ENCODE data around the gene TRNP1. TPM values are rescaled to one million over a fixed set of nuclear protein-coding genes. Genes with fewer than 3 reads are reported as not detected.

TRNP1 gene
- total and polyA plus RNA-seq, 5 experiments from 2014 or later, result not detected

- H3K4me3 Mint-ChIP-seq, result no peak overlapping the region
- no peak for DNase-seq
- no peak for ATAC-seq
- no peak overlapping the region for H3K27ac Mint-ChIP-seq
- peaks cover 0 to 12% (median 6%) of the 10 kb centered on the region in 4 donors for H3K4me1 Mint-ChIP-seq
- H3K9me3 Mint-ChIP-seq, result no peaks in the 10 kb centered on the region
- peaks cover 3 to 25% (median 18%) of the 10 kb centered on the region in 5 donors for H3K27me3 Mint-ChIP-seq
- H3K36me3 Mint-ChIP-seq, result no peaks in the 10 kb centered on the region
- POLR2A ChIA-PET, result interaction anchor here (0.7 kb wide), 1 partner anchor 15 kb away, joined by 7 read pairs; no protein-coding TSS in a partner anchor
Measured at GRCh38 chr1:27007909-27008582, 14.6 kb downstream of the TRNP1 start.

- no peak for DNase-seq
- H3K9me3 Mint-ChIP-seq, result no peaks in the 10 kb centered on the region
- no peak overlapping the region for H3K27ac Mint-ChIP-seq
- peaks cover 3 to 27% (median 20%) of the 10 kb centered on the region in 5 donors for H3K27me3 Mint-ChIP-seq
- H3K4me1 Mint-ChIP-seq, result peaks cover 0 to 13% (median 8%) of the 10 kb centered on the region in 4 donors
- no peak for ATAC-seq
- POLR2A ChIA-PET, result interaction anchor here (0.5 kb wide), 1 partner anchor 33 kb away, joined by 3 read pairs; no protein-coding TSS in a partner anchor
- H3K36me3 Mint-ChIP-seq, result no peaks in the 10 kb centered on the region
- no peak overlapping the region for H3K4me3 Mint-ChIP-seq
Measured at GRCh38 chr1:27009601-27010197, 16.2 kb downstream of the TRNP1 start.

DNA sequence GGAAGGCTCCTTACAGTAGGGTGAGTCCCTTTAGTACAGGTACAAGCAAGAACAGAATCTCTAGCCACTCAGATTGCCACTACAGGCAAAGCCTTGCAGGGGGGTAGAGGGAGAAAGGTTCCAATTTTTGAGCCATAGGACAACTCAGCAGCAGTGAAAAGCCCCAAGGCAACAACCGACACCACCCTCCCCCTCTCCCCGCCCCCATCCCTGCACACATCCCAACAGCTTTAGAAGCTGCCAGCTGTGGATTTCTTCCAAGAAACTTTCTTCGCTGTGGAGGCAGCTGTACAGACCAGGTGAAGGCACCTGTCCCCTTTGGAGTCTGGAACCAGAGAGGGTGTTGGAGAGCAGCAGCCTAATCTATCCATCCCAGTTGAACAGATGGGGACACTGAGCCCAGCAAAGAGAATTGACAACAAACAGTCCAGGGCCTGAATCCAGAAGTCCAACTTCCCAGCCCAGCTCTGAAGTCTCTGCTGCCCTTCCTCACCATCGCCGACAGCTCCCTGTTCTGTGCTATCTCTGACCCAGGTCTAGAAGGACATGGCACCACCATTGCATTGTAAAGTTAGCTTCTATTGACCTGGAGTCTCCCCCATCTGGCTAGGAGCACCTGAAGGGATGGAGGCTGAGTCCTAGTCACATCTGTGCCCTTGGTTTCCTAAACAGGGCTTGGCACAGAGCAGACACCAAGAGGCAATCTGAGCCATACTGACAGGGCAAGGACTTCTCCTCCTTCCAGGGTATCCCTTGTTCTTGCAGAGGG lies 16.9 kb downstream of the TRNP1 start:
- DNase-seq (no peak), ATAC-seq (no peak)
- no peak overlapping the region for H3K4me3 Mint-ChIP-seq
- peaks cover 3 to 27% (median 20%) of the 10 kb centered on the region in 5 donors for H3K27me3 Mint-ChIP-seq
- no peaks in the 10 kb centered on the region for H3K36me3 Mint-ChIP-seq
- H3K9me3 Mint-ChIP-seq, result no peaks in the 10 kb centered on the region
- POLR2A ChIA-PET, result no interaction called here
- H3K4me1 Mint-ChIP-seq, result peaks cover 0 to 13% (median 8%) of the 10 kb centered on the region in 4 donors
- H3K27ac Mint-ChIP-seq, result no peak overlapping the region

- no peak for ATAC-seq
- H3K9me3 Mint-ChIP-seq, result no peaks in the 10 kb centered on the region
- peaks cover 3 to 28% (median 20%) of the 10 kb centered on the region in 5 donors for H3K27me3 Mint-ChIP-seq
- H3K4me1 Mint-ChIP-seq, result peaks cover 0 to 13% (median 8%) of the 10 kb centered on the region in 4 donors
- no peaks in the 10 kb centered on the region for H3K36me3 Mint-ChIP-seq
- H3K4me3 Mint-ChIP-seq, result peak overlapping the region in 7 of 10 donors; percentile 22 to 70 (median 53)
- POLR2A ChIA-PET, result no interaction called here
- H3K27ac Mint-ChIP-seq, result no peak overlapping the region
- no peak for DNase-seq
Measured at GRCh38 chr1:27011058-27011764, 17.7 kb downstream of the TRNP1 start.

DNA sequence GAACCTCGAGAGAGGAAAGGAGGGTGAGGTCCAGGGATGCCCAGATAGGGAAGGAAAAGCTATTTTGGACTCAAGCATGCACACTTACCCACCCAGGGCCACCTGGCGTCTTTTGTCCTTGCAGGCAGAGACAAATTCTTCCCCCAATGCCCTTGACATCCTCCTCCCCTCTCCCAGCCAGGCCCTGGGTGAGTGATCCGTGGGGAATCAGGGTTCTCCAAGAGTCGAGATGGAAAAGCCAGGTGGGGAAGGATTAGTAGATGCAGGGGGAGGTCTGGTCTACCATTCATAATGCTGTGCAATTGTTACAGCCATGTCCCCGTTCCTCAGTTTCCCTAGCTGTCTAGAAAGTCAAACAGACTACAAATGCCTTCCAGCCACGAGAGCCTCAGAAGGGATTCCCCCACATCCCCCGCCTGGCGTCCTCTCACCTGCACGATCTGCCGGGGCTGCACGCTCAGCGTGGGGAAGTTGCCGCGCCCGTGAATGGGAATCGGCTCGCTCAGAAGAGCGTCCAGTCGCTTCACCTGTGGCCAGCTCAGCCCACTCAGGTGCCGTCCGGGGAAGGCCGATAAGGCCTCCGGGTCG lies 18.6 kb downstream of the TRNP1 start:
- Mint-ChIP-seq H3K36me3 (no peaks in the 10 kb centered on the region), H3K27ac (peak overlapping the region in 1 of 10 donors; percentile 18), H3K9me3 (no peaks in the 10 kb centered on the region), H3K27me3 (peaks cover 3 to 32% (median 20%) of the 10 kb centered on the region in 5 donors), H3K4me1 (peaks cover 0 to 13% (median 8%) of the 10 kb centered on the region in 4 donors), H3K4me3 (peak overlapping the region in 9 of 10 donors; percentile 20 to 70 (median 39))
- DNase-seq, result peak in 1 of 10 donors; percentile 18
- POLR2A ChIA-PET, result no interaction called here
- ATAC-seq, result peak; percentile 37 to 59

GRCh38 chr1:27015260-27015659 lies 21.8 kb downstream of the TRNP1 start:
- no peaks in the 10 kb centered on the region for H3K36me3 Mint-ChIP-seq
- POLR2A ChIA-PET, result no interaction called here
- ATAC-seq (no peak), DNase-seq (no peak)
- H3K9me3 Mint-ChIP-seq, result no peaks in the 10 kb centered on the region
- H3K27me3 Mint-ChIP-seq, result peaks cover 3 to 25% (median 14%) of the 10 kb centered on the region in 5 donors
- H3K4me1 Mint-ChIP-seq, result peaks cover 0 to 13% (median 8%) of the 10 kb centered on the region in 4 donors
- H3K4me3 Mint-ChIP-seq, result no peak overlapping the region
- H3K27ac Mint-ChIP-seq, result peak overlapping the region in 1 of 10 donors; percentile 18

- no peaks in the 10 kb centered on the region for H3K9me3 Mint-ChIP-seq
Measured at GRCh38 chr1:27016376-27016775, 22.9 kb downstream of the TRNP1 start.

DNA sequence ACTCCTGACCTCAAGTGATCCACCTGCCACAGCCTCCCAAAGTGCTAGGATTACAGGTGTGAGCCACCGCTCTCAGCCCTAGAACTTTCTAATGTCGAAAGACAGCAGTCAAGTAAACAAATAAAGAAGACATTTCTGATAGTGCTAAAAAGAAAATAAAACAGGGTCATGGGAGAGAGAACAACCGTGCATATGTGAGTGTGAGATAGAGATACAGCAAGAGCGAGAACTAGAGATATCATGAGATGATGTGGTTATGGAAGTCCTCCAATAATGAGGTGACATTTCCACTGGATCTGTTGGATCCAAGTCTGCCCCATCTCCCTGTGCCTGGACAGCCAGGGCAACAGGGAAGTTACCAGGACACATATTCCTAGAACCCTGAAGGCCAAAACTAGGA lies 23.7 kb downstream of the TRNP1 start:
- H3K27ac Mint-ChIP-seq, result no peak overlapping the region
- DNase-seq, result no peak
- H3K9me3 Mint-ChIP-seq, result no peaks in the 10 kb centered on the region
- H3K36me3 Mint-ChIP-seq, result no peaks in the 10 kb centered on the region
- no peak for ATAC-seq
- peaks cover 0 to 10% (median 7%) of the 10 kb centered on the region in 5 donors for H3K27me3 Mint-ChIP-seq
- no peak overlapping the region for H3K4me3 Mint-ChIP-seq
- POLR2A ChIA-PET, result no interaction called here
- H3K4me1 Mint-ChIP-seq, result peaks cover 0 to 6% (median 6%) of the 10 kb centered on the region in 4 donors

More at GRCh38 chr1:27016376-27016775, 22.9 kb downstream of the TRNP1 start:
- no peak overlapping the region for H3K27ac Mint-ChIP-seq
- peaks cover 2 to 18% (median 14%) of the 10 kb centered on the region in 5 donors for H3K27me3 Mint-ChIP-seq
- ATAC-seq (no peak), DNase-seq (no peak)
- no peaks in the 10 kb centered on the region for H3K36me3 Mint-ChIP-seq
- POLR2A ChIA-PET, result no interaction called here
- H3K4me1 Mint-ChIP-seq, result peaks cover 0 to 13% (median 8%) of the 10 kb centered on the region in 4 donors
- H3K4me3 Mint-ChIP-seq, result no peak overlapping the region

- POLR2A ChIA-PET, result no interaction called here
- Mint-ChIP-seq H3K4me1 (no peaks in the 10 kb centered on the region), H3K36me3 (no peaks in the 10 kb centered on the region), H3K27ac (no peak overlapping the region), H3K27me3 (peaks cover 0 to 9% (median 2%) of the 10 kb centered on the region in 5 donors), H3K9me3 (no peaks in the 10 kb centered on the region), H3K4me3 (no peak overlapping the region)
- no peak for DNase-seq
- no peak for ATAC-seq
Measured at GRCh38 chr1:27018316-27018715, 24.8 kb downstream of the TRNP1 start.

- no peak for ATAC-seq
- Mint-ChIP-seq H3K9me3 (no peaks in the 10 kb centered on the region), H3K27me3 (peaks cover 0 to 9% (median 0%) of the 10 kb centered on the region in 5 donors), H3K36me3 (no peaks in the 10 kb centered on the region), H3K4me1 (no peaks in the 10 kb centered on the region), H3K27ac (peak overlapping the region in 1 of 10 donors; percentile 72), H3K4me3 (no peak overlapping the region)
- no peak for DNase-seq
- POLR2A ChIA-PET, result no interaction called here
Measured at GRCh38 chr1:27021354-27022031, 28.0 kb downstream of the TRNP1 start.

- Mint-ChIP-seq H3K27ac (no peak overlapping the region), H3K4me3 (no peak overlapping the region), H3K27me3 (peaks cover 0 to 16% (median 6%) of the 10 kb centered on the region in 5 donors), H3K36me3 (no peaks in the 10 kb centered on the region), H3K9me3 (no peaks in the 10 kb centered on the region), H3K4me1 (peaks cover 0 to 3% (median 0%) of the 10 kb centered on the region in 4 donors)
- POLR2A ChIA-PET, result no interaction called here
- DNase-seq (no peak), ATAC-seq (no peak)
Measured at GRCh38 chr1:27025718-27026117, 32.2 kb downstream of the TRNP1 start.
